GM18505 (cell line): ENCODE measurements around the gene MS4A15.

ENCODE experiments used
- ATAC-seq: cut with Tn5 transposase; IDR thresholded peaks from one replicate; pipeline ENCODE4 v1.9.1; 2021; ENCODE audit not compliant: unreplicated experiment
- POLR2A ChIP-seq: IDR thresholded peaks from 4 replicates; pipeline ENCODE4 v1.6.1; 2011; ENCODE audit warnings: borderline replicate concordance; ENCODE audit not compliant: insufficient read depth, insufficient read length; ENCODE audit errors: extremely low read depth

Gene MS4A15

GRCh38 chr11:60786811-60787567, 30.3 kb downstream of the MS4A15 start:
- TF ChIP-seq POLR2A, result no peak
- no peak for ATAC-seq

- no peak for TF ChIP-seq POLR2A
- ATAC-seq, result no peak
Measured at GRCh38 chr11:60788401-60789125, 31.9 kb downstream of the MS4A15 start.

GRCh38 chr11:60790726-60791125, 34.1 kb downstream of the MS4A15 start:
- TF ChIP-seq POLR2A, result no peak
- no peak for ATAC-seq

- no peak for ATAC-seq
- TF ChIP-seq POLR2A, result no peak
Measured at GRCh38 chr11:60791153-60791933, 34.7 kb downstream of the MS4A15 start.

- no peak for TF ChIP-seq POLR2A
- ATAC-seq, result no peak
Measured at GRCh38 chr11:60792521-60792920, 35.9 kb downstream of the MS4A15 start.

GRCh38 chr11:60795291-60795690, 38.6 kb downstream of the MS4A15 start:
- no peak for ATAC-seq
- TF ChIP-seq POLR2A, result no peak

GRCh38 chr11:60797846-60798630, 41.4 kb downstream of the MS4A15 start:
- no peak for TF ChIP-seq POLR2A
- ATAC-seq, result no peak

- no peak for TF ChIP-seq POLR2A
- ATAC-seq, result no peak
Measured at GRCh38 chr11:60798631-60799030, 42.0 kb downstream of the MS4A15 start.

- no peak for ATAC-seq
- no peak for TF ChIP-seq POLR2A
Measured at GRCh38 chr11:60801194-60801593, 44.5 kb downstream of the MS4A15 start.

GRCh38 chr11:60803273-60803936, 46.7 kb downstream of the MS4A15 start:
- TF ChIP-seq POLR2A, result no peak
- no peak for ATAC-seq

- no peak for ATAC-seq
- TF ChIP-seq POLR2A, result no peak
Measured at GRCh38 chr11:60809249-60809648, 52.6 kb downstream of the MS4A15 start.

- no peak for TF ChIP-seq POLR2A
- no peak for ATAC-seq
Measured at GRCh38 chr11:60809691-60810090, 53.0 kb downstream of the MS4A15 start.

GRCh38 chr11:60810151-60810550, 53.5 kb downstream of the MS4A15 start:
- TF ChIP-seq POLR2A, result no peak
- no peak for ATAC-seq

- no peak for ATAC-seq
- TF ChIP-seq POLR2A, result no peak
Measured at GRCh38 chr11:60810569-60810968, 53.9 kb downstream of the MS4A15 start.
